ENCODE results near the gene PPP2R2C.

The PPP2R2C gene

GRCh38 chr4:6422866-6423265 lies 49.5 kb downstream of the PPP2R2C start:
- TF ChIP-seq, protein P1, sequence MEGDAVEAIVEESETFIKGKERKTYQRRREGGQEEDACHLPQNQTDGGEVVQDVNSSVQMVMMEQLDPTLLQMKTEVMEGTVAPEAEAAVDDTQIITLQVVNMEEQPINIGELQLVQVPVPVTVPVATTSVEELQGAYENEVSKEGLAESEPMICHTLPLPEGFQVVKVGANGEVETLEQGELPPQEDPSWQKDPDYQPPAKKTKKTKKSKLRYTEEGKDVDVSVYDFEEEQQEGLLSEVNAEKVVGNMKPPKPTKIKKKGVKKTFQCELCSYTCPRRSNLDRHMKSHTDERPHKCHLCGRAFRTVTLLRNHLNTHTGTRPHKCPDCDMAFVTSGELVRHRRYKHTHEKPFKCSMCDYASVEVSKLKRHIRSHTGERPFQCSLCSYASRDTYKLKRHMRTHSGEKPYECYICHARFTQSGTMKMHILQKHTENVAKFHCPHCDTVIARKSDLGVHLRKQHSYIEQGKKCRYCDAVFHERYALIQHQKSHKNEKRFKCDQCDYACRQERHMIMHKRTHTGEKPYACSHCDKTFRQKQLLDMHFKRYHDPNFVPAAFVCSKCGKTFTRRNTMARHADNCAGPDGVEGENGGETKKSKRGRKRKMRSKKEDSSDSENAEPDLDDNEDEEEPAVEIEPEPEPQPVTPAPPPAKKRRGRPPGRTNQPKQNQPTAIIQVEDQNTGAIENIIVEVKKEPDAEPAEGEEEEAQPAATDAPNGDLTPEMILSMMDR (IDR thresholded peaks at IDR 0.05; ENCODE audit: low read depth, low read length), result no peak
- in situ Hi-C loops (cut with HindIII; ENCODE audit: low sequenced_read_pairs), result no loop called here
- no peak for DNase-seq (ENCODE audit: low read depth, low spot score)
- no peak overlapping the region for H3K4me3 ChIP-seq (ENCODE audit: low read depth, low read length)

GRCh38 chr4:6422105-6422504 lies 50.3 kb downstream of the PPP2R2C start:
- DNase-seq (ENCODE audit: low read depth, low spot score), result no peak
- H3K4me3 ChIP-seq (ENCODE audit: low read depth, low read length), result no peak overlapping the region
- TF ChIP-seq, protein P1 (IDR thresholded peaks at IDR 0.05; ENCODE audit: low read depth, low read length), result no peak
- in situ Hi-C loops (cut with HindIII; ENCODE audit: low sequenced_read_pairs), result no loop called here

DNA sequence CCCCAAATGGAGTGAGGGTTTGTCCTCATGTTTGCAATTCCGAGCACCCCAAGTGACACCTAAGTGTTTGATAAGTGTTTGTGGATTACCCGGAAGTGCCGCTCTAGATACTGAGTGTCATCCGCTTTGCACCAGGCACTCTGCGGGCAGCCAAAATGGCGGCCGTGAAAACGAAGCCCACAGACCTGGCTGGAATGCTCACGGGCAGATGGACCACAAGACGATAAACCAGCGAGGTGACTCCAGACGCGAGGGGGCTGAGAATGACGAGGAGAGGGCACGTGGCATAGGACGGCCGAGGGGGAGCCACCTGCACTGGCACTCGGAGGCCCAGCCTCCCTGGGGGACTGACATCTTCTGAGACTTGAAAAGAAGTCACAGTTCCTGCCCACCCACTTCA lies 51.0 kb downstream of the PPP2R2C start:
- in situ Hi-C loops (cut with HindIII; ENCODE audit: low sequenced_read_pairs), result no loop called here
- TF ChIP-seq, protein P1 (IDR thresholded peaks at IDR 0.05; ENCODE audit: low read depth, low read length), result no peak
- H3K4me3 ChIP-seq (ENCODE audit: low read depth, low read length), result no peak overlapping the region
- no peak for DNase-seq (ENCODE audit: low read depth, low spot score)

GRCh38 chr4:6420972-6421371 lies 51.4 kb downstream of the PPP2R2C start:
- H3K4me3 ChIP-seq (ENCODE audit: low read depth, low read length), result no peak overlapping the region
- no peak for DNase-seq (ENCODE audit: low read depth, low spot score)
- TF ChIP-seq, protein P1 (IDR thresholded peaks at IDR 0.05; ENCODE audit: low read depth, low read length), result no peak
- in situ Hi-C loops (cut with HindIII; ENCODE audit: low sequenced_read_pairs), result no loop called here

DNA sequence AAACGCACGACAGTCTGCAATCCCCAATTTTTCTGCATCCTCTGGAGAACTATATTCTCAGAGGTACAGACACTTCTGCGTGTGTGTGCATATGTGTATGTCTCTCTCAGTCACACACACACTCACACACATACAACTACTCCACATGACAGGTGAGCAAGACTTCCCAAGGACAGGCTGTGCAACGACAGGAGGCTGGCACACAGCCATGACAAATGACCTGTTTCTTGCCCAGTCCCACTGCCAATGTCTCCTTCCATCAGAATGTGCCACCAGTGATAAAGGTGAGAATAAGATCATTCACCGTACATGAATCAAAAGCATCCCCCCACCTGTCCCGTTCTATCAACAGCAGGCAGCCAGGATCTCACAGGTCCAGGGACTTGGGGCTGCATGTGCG lies 52.4 kb downstream of the PPP2R2C start:
- no peak for DNase-seq (ENCODE audit: low read depth, low spot score)
- H3K4me3 ChIP-seq (ENCODE audit: low read depth, low read length), result no peak overlapping the region
- TF ChIP-seq, protein P1 (IDR thresholded peaks at IDR 0.05; ENCODE audit: low read depth, low read length), result no peak
- in situ Hi-C loops (cut with HindIII; ENCODE audit: low sequenced_read_pairs), result no loop called here

DNA sequence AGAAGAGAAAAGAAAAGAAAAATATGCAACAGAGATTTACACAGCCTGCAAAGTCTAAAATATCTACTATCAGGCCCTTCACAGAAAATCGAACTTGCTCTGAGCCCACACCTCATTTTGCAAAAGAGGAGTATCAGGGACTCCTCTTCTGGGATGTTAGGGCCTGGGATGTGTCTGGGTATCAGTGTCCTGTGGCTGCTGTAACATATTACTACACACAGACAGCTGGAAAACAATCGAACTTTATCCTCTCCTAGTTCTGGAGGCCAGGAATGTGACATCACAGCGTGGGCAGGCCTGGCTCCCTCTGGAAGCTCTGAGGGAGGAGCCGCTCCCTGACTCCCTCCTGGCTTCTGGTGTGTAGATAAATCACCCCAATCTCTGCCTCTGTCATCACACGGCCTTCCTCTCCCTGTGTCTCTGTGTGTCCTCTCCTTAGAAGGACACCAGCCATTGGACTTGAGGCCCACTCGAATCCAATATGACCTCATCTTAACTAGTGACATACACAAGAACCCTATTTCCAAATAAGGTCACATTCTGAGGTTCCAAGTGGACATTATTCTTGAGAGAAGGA lies 52.9 kb downstream of the PPP2R2C start:
- DNase-seq (ENCODE audit: low read depth, low spot score), result no peak
- in situ Hi-C loops (cut with HindIII; ENCODE audit: low sequenced_read_pairs), result no loop called here
- H3K4me3 ChIP-seq (ENCODE audit: low read depth, low read length), result no peak overlapping the region
- TF ChIP-seq, protein P1 (IDR thresholded peaks at IDR 0.05; ENCODE audit: low read depth, low read length), result no peak

All from astrocyte of the spinal cord (primary cell).